Measurements from ENCODE around the gene AQP3.

DNA sequence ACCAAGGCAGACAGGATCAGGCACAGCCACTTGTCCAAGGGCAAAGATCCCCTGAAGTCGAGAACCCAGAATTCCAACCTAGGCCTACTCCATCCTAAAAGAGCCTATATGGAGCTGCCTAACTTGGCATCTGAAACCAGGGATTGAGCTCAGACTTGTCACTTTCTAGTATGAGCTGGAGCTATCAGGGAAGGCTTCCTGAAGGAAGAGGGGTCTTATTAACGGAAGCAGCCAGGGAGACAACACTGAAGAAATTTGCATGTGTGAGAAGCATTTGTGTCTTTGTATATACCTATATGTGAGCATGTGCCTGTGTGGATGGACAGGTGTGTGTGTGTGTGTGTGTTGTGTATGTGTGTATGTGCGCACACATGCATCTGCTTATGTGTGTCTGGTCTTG is 40.3 kb downstream of the AQP3 start:
- TF ChIP-seq, protein P1, sequence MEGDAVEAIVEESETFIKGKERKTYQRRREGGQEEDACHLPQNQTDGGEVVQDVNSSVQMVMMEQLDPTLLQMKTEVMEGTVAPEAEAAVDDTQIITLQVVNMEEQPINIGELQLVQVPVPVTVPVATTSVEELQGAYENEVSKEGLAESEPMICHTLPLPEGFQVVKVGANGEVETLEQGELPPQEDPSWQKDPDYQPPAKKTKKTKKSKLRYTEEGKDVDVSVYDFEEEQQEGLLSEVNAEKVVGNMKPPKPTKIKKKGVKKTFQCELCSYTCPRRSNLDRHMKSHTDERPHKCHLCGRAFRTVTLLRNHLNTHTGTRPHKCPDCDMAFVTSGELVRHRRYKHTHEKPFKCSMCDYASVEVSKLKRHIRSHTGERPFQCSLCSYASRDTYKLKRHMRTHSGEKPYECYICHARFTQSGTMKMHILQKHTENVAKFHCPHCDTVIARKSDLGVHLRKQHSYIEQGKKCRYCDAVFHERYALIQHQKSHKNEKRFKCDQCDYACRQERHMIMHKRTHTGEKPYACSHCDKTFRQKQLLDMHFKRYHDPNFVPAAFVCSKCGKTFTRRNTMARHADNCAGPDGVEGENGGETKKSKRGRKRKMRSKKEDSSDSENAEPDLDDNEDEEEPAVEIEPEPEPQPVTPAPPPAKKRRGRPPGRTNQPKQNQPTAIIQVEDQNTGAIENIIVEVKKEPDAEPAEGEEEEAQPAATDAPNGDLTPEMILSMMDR (conservative IDR thresholded peaks at IDR 0.05 in 1 of 2, IDR thresholded peaks at IDR 0.05 in 1 of 2; ENCODE audit: extremely low read depth in 1 of 2, insufficient read depth in 1 of 2, low read depth in 1 of 2, low read length in 2 of 2): no peak
- no peak for TF ChIP-seq EZH2 (IDR thresholded peaks at IDR 0.05; ENCODE audit: borderline replicate concordance, low read length)

All from mammary epithelial cell (primary cell).